Hepatocyte (in vitro differentiated cells): ENCODE results near the gene CFAP99.

Experiments used
- CTCF ChIP-seq: fragments of 200-600 bp; sonication (generic); IDR thresholded peaks from 2 replicates; pipeline ENCODE4 v1.5.1; 2016; ENCODE audit warnings: antibody characterized with exemption, mild to moderate bottlenecking; ENCODE audit not compliant: poor library complexity
- EZH2 ChIP-seq: fragments of 200-600 bp; sonication (generic); IDR thresholded peaks from 2 replicates; pipeline ENCODE4 v1.6.1; 2016; ENCODE audit warnings: antibody characterized with exemption, mild to moderate bottlenecking, borderline replicate concordance
- EZH2phosphoT487 ChIP-seq: fragments of 200-600 bp; sonication (generic); IDR thresholded peaks from one replicate; pipeline ENCODE4 v1.6.1; 2018; ENCODE audit warnings: antibody characterized with exemption, mild to moderate bottlenecking, low read depth, moderate library complexity; ENCODE audit not compliant: unreplicated experiment, severe bottlenecking

DNA sequence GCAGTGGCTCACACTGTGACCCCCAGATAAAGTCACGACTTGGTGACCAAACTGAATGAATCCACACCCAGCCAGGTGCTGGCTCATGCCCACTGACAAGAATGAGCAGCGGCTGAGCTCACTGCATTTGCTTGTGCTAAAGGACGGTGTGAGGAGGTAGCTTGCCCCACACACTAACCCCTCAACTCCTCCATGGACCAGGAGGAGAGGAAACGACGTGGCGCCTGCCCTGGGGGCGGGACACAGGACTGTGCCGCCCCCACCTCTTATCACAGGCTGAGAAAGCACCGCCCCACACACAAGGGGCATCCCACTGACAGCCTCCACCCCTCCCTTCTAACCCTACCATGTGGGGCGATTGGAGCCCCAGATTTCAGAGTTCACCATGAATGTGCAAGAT is 43.3 kb upstream of the CFAP99 start:
- TF ChIP-seq CTCF (no peak), EZH2 (no peak), EZH2phosphoT487 (no peak)
